ENCODE measurements around the gene UBE2E2. TPM values are rescaled to one million over a fixed set of nuclear protein-coding genes. Genes with fewer than 3 reads are reported as not detected.

Gene UBE2E2
- total and polyA plus RNA-seq, 2 of the 13 experiments (the other 11 are each of a cell fraction or from before 2014, with no cell fraction given) = 0.77 to 1.5 TPM

DNA sequence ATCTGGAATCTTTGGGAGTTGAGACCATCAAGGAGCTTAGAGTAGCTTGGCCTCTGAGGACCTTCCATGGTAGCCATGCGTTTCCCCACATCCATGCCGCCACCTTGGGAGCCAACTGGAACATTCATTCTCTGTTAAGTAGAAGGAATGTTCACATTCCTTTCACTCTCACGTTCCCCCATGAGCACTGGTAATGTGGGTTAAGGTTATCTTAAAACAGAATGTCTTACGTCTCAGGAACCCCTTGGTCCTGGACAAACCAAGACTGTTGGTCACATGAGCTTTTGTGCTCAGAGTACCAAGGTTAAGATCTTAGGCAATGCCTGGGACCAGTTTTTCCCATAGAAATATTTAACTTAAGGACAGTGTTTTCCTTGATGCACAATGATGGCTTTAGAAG is 390.9 kb downstream of the UBE2E2 start:
- BruUV-seq (replicated peaks) = no TSS peak
- no peaks in the 10 kb centered on the region for H3K79me2 ChIP-seq (ENCODE audit: insufficient read depth, low read length)
- H3K9me3 ChIP-seq (ENCODE audit: low read length) = no peaks in the 10 kb centered on the region
- DNase-seq (ENCODE audit: low spot score) (no peak), FAIRE-seq (no peak), ATAC-seq (no peak)
- H2AFZ ChIP-seq (ENCODE audit: low read length) = no peak overlapping the region
- H3K4me2 ChIP-seq (ENCODE audit: low read depth, low read length) = no peak overlapping the region
- no peaks in the 10 kb centered on the region for H3K36me3 ChIP-seq (replicated peaks in 1 of 2; ENCODE audit: control insufficient read depth in 1 of 2, insufficient read depth in 2 of 2, low read length in 2 of 2)
- intact Hi-C loops (cut with micrococcal nuclease; ENCODE audit: unreplicated experiment) = no loop called here
- no peak overlapping the region for H3K9ac ChIP-seq (ENCODE audit: insufficient read depth, low read depth, low read length)
- H3K4me3 ChIP-seq (replicated peaks in 1 of 3; ENCODE audit: insufficient read depth in 1 of 3, low read depth in 2 of 3, low read length in 3 of 3) = no peak overlapping the region
- in situ Hi-C loops (cut with HindIII; ENCODE audit: extremely low pct_ligation_motif_present, low pct_unique_long_range_greater_than_20kb) = no loop called here
- H3K27me3 ChIP-seq (ENCODE audit: control insufficient read depth in 1 of 2, insufficient read depth in 2 of 2, low read length in 2 of 2) = peaks cover 0 to 2% of the 10 kb centered on the region in 2 experiments; a peak in 1 of 5 replicates
- no peaks in the 10 kb centered on the region for H3K4me1 ChIP-seq (ENCODE audit: insufficient read depth, low read length)
- ChIA-PET POLR2A (no interaction called here), CTCF (ENCODE audit: low intra/inter-chr PET ratio, low total read pairs) (no interaction called here)
- 28% methylated on average over 4 of the region's 4 CpGs for WGBS (ENCODE audit: low lambda C conversion rate)
- H3K27ac ChIP-seq (ENCODE audit: extremely low read length, insufficient read depth, low read length) = no peak overlapping the region
- H4K20me1 ChIP-seq (ENCODE audit: insufficient read depth, low read length) = no peaks in the 10 kb centered on the region
- TF ChIP-seq, protein P1, sequence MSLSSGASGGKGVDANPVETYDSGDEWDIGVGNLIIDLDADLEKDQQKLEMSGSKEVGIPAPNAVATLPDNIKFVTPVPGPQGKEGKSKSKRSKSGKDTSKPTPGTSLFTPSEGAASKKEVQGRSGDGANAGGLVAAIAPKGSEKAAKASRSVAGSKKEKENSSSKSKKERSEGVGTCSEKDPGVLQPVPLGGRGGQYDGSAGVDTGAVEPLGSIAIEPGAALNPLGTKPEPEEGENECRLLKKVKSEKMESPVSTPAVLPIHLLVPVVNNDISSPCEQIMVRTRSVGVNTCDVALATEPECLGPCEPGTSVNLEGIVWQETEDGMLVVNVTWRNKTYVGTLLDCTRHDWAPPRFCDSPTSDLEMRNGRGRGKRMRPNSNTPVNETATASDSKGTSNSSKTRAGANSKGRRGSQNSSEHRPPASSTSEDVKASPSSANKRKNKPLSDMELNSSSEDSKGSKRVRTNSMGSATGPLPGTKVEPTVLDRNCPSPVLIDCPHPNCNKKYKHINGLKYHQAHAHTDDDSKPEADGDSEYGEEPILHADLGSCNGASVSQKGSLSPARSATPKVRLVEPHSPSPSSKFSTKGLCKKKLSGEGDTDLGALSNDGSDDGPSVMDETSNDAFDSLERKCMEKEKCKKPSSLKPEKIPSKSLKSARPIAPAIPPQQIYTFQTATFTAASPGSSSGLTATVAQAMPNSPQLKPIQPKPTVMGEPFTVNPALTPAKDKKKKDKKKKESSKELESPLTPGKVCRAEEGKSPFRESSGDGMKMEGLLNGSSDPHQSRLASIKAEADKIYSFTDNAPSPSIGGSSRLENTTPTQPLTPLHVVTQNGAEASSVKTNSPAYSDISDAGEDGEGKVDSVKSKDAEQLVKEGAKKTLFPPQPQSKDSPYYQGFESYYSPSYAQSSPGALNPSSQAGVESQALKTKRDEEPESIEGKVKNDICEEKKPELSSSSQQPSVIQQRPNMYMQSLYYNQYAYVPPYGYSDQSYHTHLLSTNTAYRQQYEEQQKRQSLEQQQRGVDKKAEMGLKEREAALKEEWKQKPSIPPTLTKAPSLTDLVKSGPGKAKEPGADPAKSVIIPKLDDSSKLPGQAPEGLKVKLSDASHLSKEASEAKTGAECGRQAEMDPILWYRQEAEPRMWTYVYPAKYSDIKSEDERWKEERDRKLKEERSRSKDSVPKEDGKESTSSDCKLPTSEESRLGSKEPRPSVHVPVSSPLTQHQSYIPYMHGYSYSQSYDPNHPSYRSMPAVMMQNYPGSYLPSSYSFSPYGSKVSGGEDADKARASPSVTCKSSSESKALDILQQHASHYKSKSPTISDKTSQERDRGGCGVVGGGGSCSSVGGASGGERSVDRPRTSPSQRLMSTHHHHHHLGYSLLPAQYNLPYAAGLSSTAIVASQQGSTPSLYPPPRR (CRISPR knock-in tag; IDR thresholded peaks at IDR 0.05; ENCODE audit: borderline replicate concordance) = no peak
- TF ChIP-seq, protein P2, sequence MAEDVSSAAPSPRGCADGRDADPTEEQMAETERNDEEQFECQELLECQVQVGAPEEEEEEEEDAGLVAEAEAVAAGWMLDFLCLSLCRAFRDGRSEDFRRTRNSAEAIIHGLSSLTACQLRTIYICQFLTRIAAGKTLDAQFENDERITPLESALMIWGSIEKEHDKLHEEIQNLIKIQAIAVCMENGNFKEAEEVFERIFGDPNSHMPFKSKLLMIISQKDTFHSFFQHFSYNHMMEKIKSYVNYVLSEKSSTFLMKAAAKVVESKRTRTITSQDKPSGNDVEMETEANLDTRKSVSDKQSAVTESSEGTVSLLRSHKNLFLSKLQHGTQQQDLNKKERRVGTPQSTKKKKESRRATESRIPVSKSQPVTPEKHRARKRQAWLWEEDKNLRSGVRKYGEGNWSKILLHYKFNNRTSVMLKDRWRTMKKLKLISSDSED (CRISPR knock-in tag; IDR thresholded peaks at IDR 0.05) = no peak
- TF ChIP-seq, protein P3, sequence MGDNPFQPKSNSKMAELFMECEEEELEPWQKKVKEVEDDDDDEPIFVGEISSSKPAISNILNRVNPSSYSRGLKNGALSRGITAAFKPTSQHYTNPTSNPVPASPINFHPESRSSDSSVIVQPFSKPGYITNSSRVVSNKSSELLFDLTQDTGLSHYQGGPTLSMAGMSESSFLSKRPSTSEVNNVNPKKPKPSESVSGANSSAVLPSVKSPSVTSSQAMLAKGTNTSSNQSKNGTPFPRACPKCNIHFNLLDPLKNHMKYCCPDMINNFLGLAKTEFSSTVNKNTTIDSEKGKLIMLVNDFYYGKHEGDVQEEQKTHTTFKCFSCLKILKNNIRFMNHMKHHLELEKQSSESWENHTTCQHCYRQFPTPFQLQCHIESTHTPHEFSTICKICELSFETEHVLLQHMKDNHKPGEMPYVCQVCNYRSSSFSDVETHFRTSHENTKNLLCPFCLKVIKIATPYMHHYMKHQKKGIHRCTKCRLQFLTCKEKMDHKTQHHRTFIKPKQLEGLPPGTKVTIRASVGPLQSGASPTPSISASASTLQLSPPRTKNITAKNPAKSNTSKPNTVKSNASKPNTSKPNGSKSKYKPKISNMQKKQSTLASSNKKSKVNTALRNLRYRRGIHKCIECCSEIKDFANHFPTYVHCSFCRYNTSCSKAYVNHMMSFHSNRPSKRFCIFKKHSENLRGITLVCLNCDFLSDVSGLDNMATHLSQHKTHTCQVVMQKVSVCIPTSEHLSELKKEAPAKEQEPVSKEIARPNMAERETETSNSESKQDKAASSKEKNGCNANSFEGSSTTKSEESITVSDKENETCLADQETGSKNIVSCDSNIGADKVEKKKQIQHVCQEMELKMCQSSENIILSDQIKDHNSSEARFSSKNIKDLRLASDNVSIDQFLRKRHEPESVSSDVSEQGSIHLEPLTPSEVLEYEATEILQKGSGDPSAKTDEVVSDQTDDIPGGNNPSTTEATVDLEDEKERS (CRISPR knock-in tag; IDR thresholded peaks at IDR 0.05) = no peak
- TF ChIP-seq REL (CRISPR knock-in tag; conservative IDR thresholded peaks at IDR 0.05) (no peak), ARNTL (CRISPR knock-in tag; IDR thresholded peaks at IDR 0.05) (no peak), ZNF788 (CRISPR knock-in tag; IDR thresholded peaks at IDR 0.05; ENCODE audit: borderline replicate concordance) (no peak), SRY (CRISPR knock-in tag; IDR thresholded peaks at IDR 0.05) (no peak), FOXC1 (CRISPR knock-in tag; IDR thresholded peaks at IDR 0.05; ENCODE audit: borderline replicate concordance) (no peak), NFYB (CRISPR knock-in tag; IDR thresholded peaks at IDR 0.05) (no peak), ZNF343 (CRISPR knock-in tag; IDR thresholded peaks at IDR 0.05) (no peak), ZNF367 (CRISPR knock-in tag; IDR thresholded peaks at IDR 0.05; ENCODE audit: borderline replicate concordance) (no peak)
- TF ChIP-seq, protein P4, sequence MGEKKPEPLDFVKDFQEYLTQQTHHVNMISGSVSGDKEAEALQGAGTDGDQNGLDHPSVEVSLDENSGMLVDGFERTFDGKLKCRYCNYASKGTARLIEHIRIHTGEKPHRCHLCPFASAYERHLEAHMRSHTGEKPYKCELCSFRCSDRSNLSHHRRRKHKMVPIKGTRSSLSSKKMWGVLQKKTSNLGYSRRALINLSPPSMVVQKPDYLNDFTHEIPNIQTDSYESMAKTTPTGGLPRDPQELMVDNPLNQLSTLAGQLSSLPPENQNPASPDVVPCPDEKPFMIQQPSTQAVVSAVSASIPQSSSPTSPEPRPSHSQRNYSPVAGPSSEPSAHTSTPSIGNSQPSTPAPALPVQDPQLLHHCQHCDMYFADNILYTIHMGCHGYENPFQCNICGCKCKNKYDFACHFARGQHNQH (CRISPR knock-in tag; IDR thresholded peaks at IDR 0.05) = no peak

Data from HepG2 (cell line).